ENCODE results near the gene ADAMTS2.

- TF ChIP-seq CTCF (IDR thresholded peaks at IDR 0.05; ENCODE audit: extremely low read depth in 1 of 2, insufficient read depth in 1 of 2, low read depth in 1 of 2, low read length in 2 of 2) (no peak), EZH2 (IDR thresholded peaks at IDR 0.05; ENCODE audit: borderline replicate concordance, low read depth, low read length, severe bottlenecking) (no peak), POLR2AphosphoS5 (IDR thresholded peaks at IDR 0.05; ENCODE audit: insufficient read depth, low read depth, low read length) (no peak), GATA2 (IDR thresholded peaks at IDR 0.05; ENCODE audit: insufficient read depth, insufficient read length, low read depth, low read length) (no peak), POLR2A (IDR thresholded peaks at IDR 0.05; ENCODE audit: low read depth, low read length) (no peak), JUN (IDR thresholded peaks at IDR 0.05; ENCODE audit: borderline replicate concordance, insufficient read depth, insufficient read length, low read depth) (no peak), MYC (IDR thresholded peaks at IDR 0.05; ENCODE audit: low read depth, low read length) (no peak), FOS (IDR thresholded peaks at IDR 0.05; ENCODE audit: borderline replicate concordance, insufficient read depth, low read length) (no peak)
- TF ChIP-seq, protein P1, sequence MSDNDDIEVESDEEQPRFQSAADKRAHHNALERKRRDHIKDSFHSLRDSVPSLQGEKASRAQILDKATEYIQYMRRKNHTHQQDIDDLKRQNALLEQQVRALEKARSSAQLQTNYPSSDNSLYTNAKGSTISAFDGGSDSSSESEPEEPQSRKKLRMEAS (IDR thresholded peaks at IDR 0.05; ENCODE audit: insufficient read depth, insufficient read length): no peak
Observed at GRCh38 chr5:179222246-179223017, 122.8 kb downstream of the ADAMTS2 start.
